ENCODE data around the gene KCNAB1.

DNA sequence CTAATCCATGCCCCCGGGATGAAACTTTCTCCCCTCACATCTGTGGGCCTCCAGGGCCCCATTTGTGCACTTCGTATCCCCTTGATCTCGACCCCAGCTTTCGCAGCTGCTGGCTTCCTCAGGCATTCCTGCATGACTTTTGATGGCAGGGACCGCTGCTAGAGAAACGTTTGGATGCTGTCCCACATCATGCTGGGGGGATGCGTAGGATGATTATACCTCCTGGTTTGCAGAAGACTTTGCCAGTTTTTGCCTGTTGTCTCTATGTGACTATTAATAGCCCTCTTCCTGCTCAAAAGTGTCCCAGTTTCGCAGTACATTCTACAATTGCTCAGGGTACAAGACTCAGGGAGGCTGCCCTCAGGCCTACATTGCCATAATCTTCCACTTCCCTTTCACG, 10.4 kb upstream of the KCNAB1 start:
- TF ChIP-seq, protein P1, sequence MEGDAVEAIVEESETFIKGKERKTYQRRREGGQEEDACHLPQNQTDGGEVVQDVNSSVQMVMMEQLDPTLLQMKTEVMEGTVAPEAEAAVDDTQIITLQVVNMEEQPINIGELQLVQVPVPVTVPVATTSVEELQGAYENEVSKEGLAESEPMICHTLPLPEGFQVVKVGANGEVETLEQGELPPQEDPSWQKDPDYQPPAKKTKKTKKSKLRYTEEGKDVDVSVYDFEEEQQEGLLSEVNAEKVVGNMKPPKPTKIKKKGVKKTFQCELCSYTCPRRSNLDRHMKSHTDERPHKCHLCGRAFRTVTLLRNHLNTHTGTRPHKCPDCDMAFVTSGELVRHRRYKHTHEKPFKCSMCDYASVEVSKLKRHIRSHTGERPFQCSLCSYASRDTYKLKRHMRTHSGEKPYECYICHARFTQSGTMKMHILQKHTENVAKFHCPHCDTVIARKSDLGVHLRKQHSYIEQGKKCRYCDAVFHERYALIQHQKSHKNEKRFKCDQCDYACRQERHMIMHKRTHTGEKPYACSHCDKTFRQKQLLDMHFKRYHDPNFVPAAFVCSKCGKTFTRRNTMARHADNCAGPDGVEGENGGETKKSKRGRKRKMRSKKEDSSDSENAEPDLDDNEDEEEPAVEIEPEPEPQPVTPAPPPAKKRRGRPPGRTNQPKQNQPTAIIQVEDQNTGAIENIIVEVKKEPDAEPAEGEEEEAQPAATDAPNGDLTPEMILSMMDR (IDR thresholded peaks at IDR 0.05; ENCODE audit: insufficient read depth, low read length, poor library complexity, severe bottlenecking), result no peak
- TF ChIP-seq EZH2phosphoT487 (conservative IDR thresholded peaks at IDR 0.05; ENCODE audit: low read length), result no peak
